Trophoblast cell (in vitro differentiated cells and primary cell): ENCODE results near the gene LRBA.
A peak's percentile ranks its signal among the peaks of the same experiment; 100 is the strongest.

Source experiments
- DNase-seq, 2 donors: peaks; one replicate each; pipeline ENCODE4 v3.0.0-alpha.2; 2016
- H2AFZ ChIP-seq: 2 replicates; pipeline ENCODE4 v1.6.1; 2013; ENCODE audit warnings: low read length, moderate library complexity, mild to moderate bottlenecking; ENCODE audit not compliant: insufficient read depth, poor library complexity
- H2AK5ac ChIP-seq: 2 replicates; pipeline ENCODE4 v1.6.1; 2013; ENCODE audit warnings: mild to moderate bottlenecking, low read length
- H2BK120ac ChIP-seq: 2 replicates; pipeline ENCODE4 v1.6.1; 2013; ENCODE audit warnings: low read length, mild to moderate bottlenecking, moderate library complexity; ENCODE audit not compliant: insufficient read depth, poor library complexity
- H2BK12ac ChIP-seq: 2 replicates; pipeline ENCODE4 v1.6.1; 2013; ENCODE audit warnings: mild to moderate bottlenecking, low read length, moderate library complexity
- H2BK5ac ChIP-seq: 2 replicates; pipeline ENCODE4 v1.6.1; 2013; ENCODE audit warnings: low read length, low read depth, moderate library complexity, mild to moderate bottlenecking; ENCODE audit not compliant: poor library complexity
- H3K14ac ChIP-seq: 2 replicates; pipeline ENCODE4 v1.6.1; 2013; ENCODE audit warnings: mild to moderate bottlenecking, low read length
- H3K18ac ChIP-seq: 2 replicates; pipeline ENCODE4 v1.6.1; 2013; ENCODE audit warnings: mild to moderate bottlenecking, low read length
- H3K23ac ChIP-seq: 2 replicates; pipeline ENCODE4 v1.6.1; 2013; ENCODE audit warnings: low read length
- H3K27ac ChIP-seq: 2 replicates; pipeline ENCODE4 v1.5.1; 2013; ENCODE audit warnings: low read depth, mild to moderate bottlenecking, inconsistent platforms, low read length, moderate library complexity
- H3K27me3 ChIP-seq: 2 replicates; pipeline ENCODE4 v1.6.1; 2013; ENCODE audit warnings: inconsistent platforms, mild to moderate bottlenecking, low read length, moderate library complexity; ENCODE audit not compliant: insufficient read depth
- H3K36me3 ChIP-seq, 2 experiments: 1 replicate in 1 of 2; 2 replicates in 1 of 2; pipeline ENCODE4 v1.6.1; 2013; ENCODE audit warnings: low read length in 2 of 2, mild to moderate bottlenecking in 2 of 2, moderate library complexity in 1 of 2; ENCODE audit not compliant: insufficient read depth in 2 of 2, control insufficient read depth in 1 of 2
- H3K4ac ChIP-seq: 2 replicates; pipeline ENCODE4 v1.6.1; 2013; ENCODE audit warnings: low read depth, mild to moderate bottlenecking, low read length, moderate library complexity
- H3K4me1 ChIP-seq, 2 experiments: 1 replicate in 1 of 2; 2 replicates in 1 of 2; pipeline ENCODE4 v1.6.1; 2013; ENCODE audit warnings: low read length in 2 of 2, mild to moderate bottlenecking in 2 of 2, moderate library complexity in 1 of 2; ENCODE audit not compliant: insufficient read depth in 2 of 2, control insufficient read depth in 1 of 2
- H3K4me2 ChIP-seq: 2 replicates; pipeline ENCODE4 v1.6.1; 2013; ENCODE audit warnings: inconsistent platforms, mild to moderate bottlenecking, low read length, moderate library complexity
- H3K4me3 ChIP-seq: 2 replicates; pipeline ENCODE4 v1.5.1; 2013; ENCODE audit warnings: mild to moderate bottlenecking, low read depth, low read length, inconsistent platforms
- H3K79me1 ChIP-seq: one replicate; pipeline ENCODE4 v1.6.1; 2013; ENCODE audit warnings: low read length
- H3K79me2 ChIP-seq: 2 replicates; pipeline ENCODE4 v1.6.1; 2013; ENCODE audit warnings: low read length, mild to moderate bottlenecking; ENCODE audit not compliant: control insufficient read depth, insufficient read depth, poor library complexity
- H3K9ac ChIP-seq: 2 replicates; pipeline ENCODE4 v1.6.1; 2013; ENCODE audit warnings: mild to moderate bottlenecking, low read length
- H3K9me3 ChIP-seq: 2 replicates; pipeline ENCODE4 v1.6.1; 2013; ENCODE audit warnings: low read depth, mild to moderate bottlenecking, control low read depth, inconsistent platforms, low read length; ENCODE audit not compliant: insufficient read depth
- H4K12ac ChIP-seq: 2 replicates; pipeline ENCODE4 v1.6.1; 2013; ENCODE audit warnings: low read depth, mild to moderate bottlenecking, low read length, moderate library complexity
- H4K8ac ChIP-seq: 2 replicates; pipeline ENCODE4 v1.6.1; 2013; ENCODE audit warnings: low read depth, mild to moderate bottlenecking, low read length, moderate library complexity
- H4K91ac ChIP-seq: one replicate; pipeline ENCODE4 v1.6.1; 2013; ENCODE audit warnings: low read depth, mild to moderate bottlenecking, low read length, moderate library complexity
- WGBS: extraction: QIAGEN DNeasy Blood & Tissue Kit; methylation state at CpG from one replicate; pipeline ENCODE4 v1.1.7; 2013; ENCODE audit warnings: missing lambda C conversion rate; ENCODE audit not compliant: insufficient read length, insufficient coverage; ENCODE audit errors: extremely low coverage; 5-methylcytosine and 5-hydroxymethylcytosine counted together

The LRBA gene

DNA sequence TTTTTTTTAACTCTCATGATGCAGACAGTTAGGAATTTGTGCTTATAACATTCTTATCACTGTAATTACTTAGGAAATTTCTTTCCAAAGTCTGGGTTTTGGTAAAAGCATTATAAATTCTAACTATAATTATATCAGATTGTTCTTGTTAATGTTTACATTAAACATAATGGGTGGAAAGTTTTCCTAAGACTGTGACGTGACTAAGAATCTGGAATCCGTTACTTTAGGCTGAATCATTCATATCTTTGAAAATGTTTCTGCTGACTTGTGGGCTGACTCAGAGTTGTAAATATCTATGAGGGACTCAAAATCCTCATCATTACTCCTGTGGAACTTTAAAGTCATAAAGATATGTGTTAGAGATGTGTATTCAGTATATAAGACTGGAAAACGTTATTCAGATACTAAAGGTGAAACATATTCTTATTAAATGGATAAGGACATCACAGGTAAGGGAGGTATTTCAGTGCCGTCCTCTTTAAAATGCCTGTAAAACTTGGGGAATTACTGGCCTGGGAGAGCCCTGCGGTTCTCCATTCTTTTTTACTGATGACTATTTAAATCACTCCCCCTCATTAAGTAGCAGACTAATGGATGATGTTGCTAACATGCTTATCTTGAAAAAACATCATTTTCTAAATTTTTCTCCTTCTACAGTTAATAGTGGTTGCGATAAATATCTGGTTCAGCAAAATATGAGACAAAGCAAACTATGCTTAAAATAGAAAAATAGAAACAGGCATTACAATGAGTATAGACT lies 777.8 kb downstream of the LRBA start:
- no peak overlapping the region for H4K8ac ChIP-seq

DNA sequence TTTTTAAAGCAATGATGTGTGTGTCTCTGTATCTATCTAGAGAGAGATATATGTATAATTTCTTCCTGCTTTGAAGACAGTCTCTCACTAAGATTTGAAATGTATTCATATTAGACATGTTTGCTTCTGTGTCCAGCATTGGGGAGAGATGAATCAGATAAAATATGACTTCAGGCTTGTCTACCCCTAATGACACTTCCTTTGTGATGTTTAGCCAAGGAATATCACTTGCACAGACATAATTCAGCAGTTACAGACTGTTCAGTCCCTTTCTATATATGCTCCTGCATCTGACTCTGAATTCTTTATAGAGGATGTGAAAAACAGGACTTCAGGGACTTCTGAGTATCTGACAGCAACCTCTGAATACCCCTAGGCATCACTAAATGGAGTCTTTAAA lies 778.5 kb downstream of the LRBA start:
- no peaks in the 10 kb centered on the region for H3K79me2 ChIP-seq
- no peak overlapping the region for H3K4me2 ChIP-seq
- H3K9me3 ChIP-seq: no peaks in the 10 kb centered on the region
- H3K18ac ChIP-seq: no peak overlapping the region
- no peaks in the 10 kb centered on the region for H3K27me3 ChIP-seq
- no peak for DNase-seq
- no peak overlapping the region for H3K23ac ChIP-seq
- H4K12ac ChIP-seq: no peak overlapping the region
- no peak overlapping the region for H2BK5ac ChIP-seq
- H2AK5ac ChIP-seq: no peak overlapping the region
- no peak overlapping the region for H4K8ac ChIP-seq
- no peak overlapping the region for H2BK12ac ChIP-seq
- H3K36me3 ChIP-seq: no peaks in the 10 kb centered on the region
- no peak overlapping the region for H3K14ac ChIP-seq
- no peak overlapping the region for H3K9ac ChIP-seq
- H4K91ac ChIP-seq: no peak overlapping the region
- no peak overlapping the region for H3K27ac ChIP-seq
- H2AFZ ChIP-seq: no peak overlapping the region
- H3K4me1 ChIP-seq: no peaks in the 10 kb centered on the region
- no peak overlapping the region for H3K4ac ChIP-seq
- H3K79me1 ChIP-seq: peaks cover 2% of the 10 kb centered on the region
- no peak overlapping the region for H2BK120ac ChIP-seq
- no peak overlapping the region for H3K4me3 ChIP-seq

More for the DNA sequence above, 777.8 kb downstream of the LRBA start:
- Histone ChIP-seq H4K91ac (no peak overlapping the region), H2BK120ac (no peak overlapping the region), H3K14ac (no peak overlapping the region), H2AFZ (no peak overlapping the region), H3K4me1 (no peaks in the 10 kb centered on the region), H3K4me2 (no peak overlapping the region), H3K4ac (no peak overlapping the region), H2BK12ac (no peak overlapping the region), H3K23ac (no peak overlapping the region), H2BK5ac (no peak overlapping the region), H3K9me3 (no peaks in the 10 kb centered on the region), H3K9ac (no peak overlapping the region), H3K27ac (no peak overlapping the region), H3K18ac (no peak overlapping the region), H3K36me3 (no peaks in the 10 kb centered on the region), H3K79me1 (peaks cover 2% of the 10 kb centered on the region), H3K79me2 (no peaks in the 10 kb centered on the region), H4K12ac (no peak overlapping the region), H2AK5ac (no peak overlapping the region), H3K27me3 (no peaks in the 10 kb centered on the region), H3K4me3 (no peak overlapping the region)
- WGBS: no CpG with 5 or more reads among the region's 6 CpGs
- DNase-seq: peak; percentile 22 to 79

DNA sequence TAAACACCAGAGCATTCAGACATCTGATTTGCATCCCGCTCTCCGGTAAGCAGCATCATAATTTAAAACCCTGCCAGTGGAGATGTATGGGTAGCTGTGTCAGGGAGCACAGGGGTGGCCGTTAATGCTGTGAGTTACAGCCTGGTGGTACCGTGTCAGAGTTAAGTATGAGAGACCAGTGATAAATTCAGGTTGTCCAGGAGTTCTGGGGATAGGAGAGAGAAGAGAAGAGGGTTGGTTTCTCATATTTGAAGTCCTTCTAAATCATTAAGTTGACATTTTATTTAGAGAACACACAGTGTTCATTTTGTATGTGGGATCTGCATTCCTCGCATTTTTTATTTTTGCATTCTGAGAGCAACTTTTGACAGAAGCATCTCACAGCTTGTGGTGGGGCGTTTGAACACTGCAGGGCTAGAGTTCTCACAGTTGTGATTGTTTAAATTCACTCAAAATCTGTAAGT lies 779.2 kb downstream of the LRBA start:
- no peak overlapping the region for H2AK5ac ChIP-seq
- H3K9me3 ChIP-seq: no peaks in the 10 kb centered on the region

DNA sequence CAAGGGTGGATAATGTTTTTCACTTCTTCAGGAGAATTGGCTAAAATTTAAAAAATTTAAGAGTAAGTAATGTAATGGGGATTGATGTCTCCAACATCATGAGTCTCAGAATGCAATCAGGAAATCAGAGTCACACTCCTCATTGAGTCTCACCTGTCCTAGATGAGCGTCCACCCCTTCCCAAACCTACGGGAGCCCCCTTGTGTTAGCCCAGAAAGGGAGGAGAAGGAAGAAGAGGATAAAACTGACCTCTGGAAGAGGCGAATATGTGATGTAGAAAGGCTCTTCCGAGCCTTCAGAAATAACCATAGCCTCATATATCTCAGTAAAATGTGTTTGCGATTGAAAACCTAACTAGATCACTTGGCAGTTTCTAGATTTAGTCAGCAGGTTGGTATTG lies 779.8 kb downstream of the LRBA start:
- Histone ChIP-seq H3K27me3 (no peaks in the 10 kb centered on the region), H3K79me1 (no peaks in the 10 kb centered on the region), H4K91ac (no peak overlapping the region), H2BK120ac (no peak overlapping the region), H3K18ac (no peak overlapping the region), H3K9me3 (no peaks in the 10 kb centered on the region), H3K4me1 (no peaks in the 10 kb centered on the region), H4K12ac (no peak overlapping the region), H3K4me2 (no peak overlapping the region), H3K23ac (no peak overlapping the region), H3K27ac (no peak overlapping the region), H3K36me3 (no peaks in the 10 kb centered on the region), H2AK5ac (no peak overlapping the region), H2BK5ac (no peak overlapping the region), H3K9ac (no peak overlapping the region), H3K4me3 (no peak overlapping the region), H3K14ac (no peak overlapping the region), H3K79me2 (no peaks in the 10 kb centered on the region), H2BK12ac (no peak overlapping the region), H4K8ac (no peak overlapping the region), H2AFZ (no peak overlapping the region), H3K4ac (no peak overlapping the region)
- DNase-seq: no peak
- no CpG with 5 or more reads among the region's 5 CpGs for WGBS

More for the DNA sequence above, 779.2 kb downstream of the LRBA start:
- WGBS: no CpG with 5 or more reads among the region's 6 CpGs
- Histone ChIP-seq H3K36me3 (no peaks in the 10 kb centered on the region), H2BK120ac (no peak overlapping the region), H3K4me2 (no peak overlapping the region), H3K79me2 (no peaks in the 10 kb centered on the region), H3K23ac (no peak overlapping the region), H3K27ac (no peak overlapping the region), H3K4ac (no peak overlapping the region), H2BK12ac (no peak overlapping the region), H2BK5ac (no peak overlapping the region), H3K9ac (no peak overlapping the region), H2AFZ (no peak overlapping the region), H4K91ac (no peak overlapping the region), H4K8ac (peak overlapping the region; percentile 43), H4K12ac (no peak overlapping the region), H3K18ac (no peak overlapping the region), H3K4me3 (no peak overlapping the region), H3K79me1 (no peaks in the 10 kb centered on the region), H3K14ac (peak overlapping the region; percentile 48), H3K4me1 (no peaks in the 10 kb centered on the region), H3K27me3 (no peaks in the 10 kb centered on the region)
- no peak for DNase-seq
